GM10266 (cell line): ENCODE measurements around the gene ARNT2.

ENCODE experiments used
- DNase-seq: peaks from one replicate; pipeline ENCODE4 v3.0.0; 2012; ENCODE audit errors: extremely low spot score
- CTCF ChIP-seq: IDR thresholded peaks from 2 replicates; pipeline ENCODE4 v1.5.1; 2012; ENCODE audit warnings: mild to moderate bottlenecking, low read depth; ENCODE audit not compliant: control insufficient read depth, insufficient read depth; ENCODE audit errors: missing control alignments

The ARNT2 gene

GRCh38 chr15:80591471-80591870 is 187.3 kb downstream of the ARNT2 start:
- no peak for DNase-seq
- TF ChIP-seq CTCF = no peak

- DNase-seq = no peak
- TF ChIP-seq CTCF = no peak
Observed at GRCh38 chr15:80591938-80592825, 188.0 kb downstream of the ARNT2 start.

GRCh38 chr15:80593486-80594030 is 189.4 kb downstream of the ARNT2 start:
- no peak for DNase-seq
- TF ChIP-seq CTCF = no peak

- TF ChIP-seq CTCF = no peak
- DNase-seq = no peak
Observed at GRCh38 chr15:80594091-80594889, 190.1 kb downstream of the ARNT2 start.

- DNase-seq = no peak
- TF ChIP-seq CTCF = no peak
Observed at GRCh38 chr15:80595396-80595795, 191.2 kb downstream of the ARNT2 start.

- no peak for DNase-seq
- TF ChIP-seq CTCF = no peak
Observed at GRCh38 chr15:80596521-80596976, 192.4 kb downstream of the ARNT2 start.
